GM19025 (cell line): Measurements from ENCODE around the gene PDE6H.

Experiments used
- ATAC-seq: cut with Tn5 transposase; IDR thresholded peaks from one replicate; pipeline ENCODE4 v1.9.1; 2021; ENCODE audit warnings: mild to moderate bottlenecking, low read depth, moderate library complexity; ENCODE audit not compliant: unreplicated experiment

PDE6H gene

DNA sequence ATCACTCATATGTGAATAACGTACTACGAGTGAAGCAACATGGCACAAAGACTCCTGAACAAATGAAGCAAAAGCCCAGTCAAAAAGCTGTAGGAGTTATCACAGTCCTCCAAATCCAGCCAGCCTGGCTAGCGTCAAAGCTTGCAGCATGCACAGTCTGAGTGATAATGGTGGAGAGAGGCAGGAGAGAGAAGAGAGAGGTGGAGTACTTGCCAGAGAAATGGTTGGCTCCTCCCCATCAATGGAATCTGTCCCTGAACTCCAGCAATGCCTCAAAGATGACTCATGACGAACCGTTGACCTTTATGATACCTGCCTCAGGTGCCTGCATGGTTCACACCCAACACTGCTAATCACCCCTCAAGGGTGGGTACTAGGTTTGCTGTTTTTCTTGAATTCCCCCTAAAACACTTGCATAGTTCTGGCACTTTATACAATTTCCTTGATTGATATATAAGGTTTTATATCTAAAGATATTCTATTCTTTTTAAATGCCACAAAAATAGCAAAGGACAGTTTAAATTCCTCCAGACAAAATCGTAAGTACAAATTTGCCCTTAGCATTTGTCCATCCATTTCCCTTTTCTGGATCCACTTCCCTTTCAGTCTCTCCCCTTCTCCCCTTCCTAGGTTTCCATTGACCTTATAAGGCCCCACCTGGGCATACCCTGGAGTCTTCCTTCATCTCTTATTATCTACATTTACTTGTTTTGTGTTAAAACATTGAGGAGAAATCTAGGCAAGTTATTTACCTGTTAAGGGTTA is 21.7 kb upstream of the PDE6H start:
- ATAC-seq: no peak

GRCh38 chr12:14951851-14952250 is 21.0 kb upstream of the PDE6H start:
- ATAC-seq: no peak

DNA sequence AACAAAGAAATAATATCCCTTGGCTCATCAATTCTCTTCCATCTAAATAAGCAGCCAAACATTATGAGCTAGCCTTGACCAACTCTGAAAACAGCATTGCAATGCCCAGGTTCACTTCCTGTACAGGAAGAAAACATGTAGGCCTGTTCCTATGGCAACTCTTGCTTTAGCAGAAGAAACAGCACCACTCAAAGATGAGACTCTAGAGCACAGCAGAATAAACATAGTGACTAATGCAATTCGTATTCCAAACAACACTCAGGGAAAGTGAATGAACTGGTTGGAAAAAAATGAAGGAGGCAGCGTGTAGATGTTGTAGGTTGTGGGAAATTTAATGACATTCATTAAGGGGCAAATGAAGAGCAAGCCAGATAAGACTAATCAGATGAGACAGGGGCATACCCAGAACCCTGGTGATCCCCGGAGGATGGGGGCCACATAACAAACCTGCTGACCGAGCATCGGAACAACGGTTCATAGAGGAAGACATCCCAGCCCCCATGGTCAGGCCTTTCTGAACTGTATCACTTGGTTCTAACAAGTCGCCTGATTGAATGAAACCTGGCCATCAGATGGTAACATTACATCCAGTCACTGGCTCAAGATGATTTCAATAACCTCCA is 20.4 kb upstream of the PDE6H start:
- ATAC-seq: peak; percentile 49

DNA sequence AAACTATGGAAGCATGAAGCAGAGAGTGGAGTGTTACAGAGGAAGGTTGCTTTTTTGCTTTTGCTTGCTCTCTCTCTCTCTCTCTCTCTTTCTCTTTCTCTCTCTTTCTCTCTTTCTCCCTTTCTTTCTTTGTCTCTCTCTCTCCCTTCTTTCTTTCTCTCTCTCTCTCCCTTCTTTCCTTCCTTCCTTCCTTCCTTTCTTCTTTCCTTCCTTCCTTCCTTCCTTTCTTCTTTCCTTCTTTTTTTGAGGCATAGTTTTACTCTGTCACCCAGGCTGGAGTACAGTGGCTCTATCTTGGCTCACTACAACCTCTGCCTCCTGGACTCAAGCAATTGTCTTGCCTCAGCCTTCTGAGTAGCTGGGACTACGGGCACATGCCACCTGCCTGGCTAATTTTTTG is 19.1 kb upstream of the PDE6H start:
- no peak for ATAC-seq

DNA sequence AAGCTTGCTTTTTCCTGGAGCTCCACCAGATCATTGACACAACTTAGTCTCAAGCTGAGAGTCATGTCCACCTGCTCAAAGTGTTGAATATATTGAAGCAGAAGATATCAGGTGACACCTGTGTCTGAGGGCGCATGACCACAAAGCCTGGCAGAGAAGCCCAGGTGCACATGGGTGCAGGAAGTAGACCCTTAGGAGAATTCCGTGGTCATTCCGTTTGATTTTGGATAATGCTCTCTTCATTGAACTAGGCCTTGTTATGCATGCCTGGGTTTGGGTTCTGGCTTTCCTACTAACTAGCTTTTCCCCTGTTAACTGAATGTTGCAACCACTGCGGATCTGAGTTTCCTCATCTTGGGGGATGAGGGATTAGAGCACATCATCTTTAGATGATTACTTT is 18.6 kb upstream of the PDE6H start:
- no peak for ATAC-seq

- peak; percentile 23 for ATAC-seq
Observed at GRCh38 chr12:14956024-14956891, 16.6 kb upstream of the PDE6H start.

GRCh38 chr12:14956905-14957304 is 15.9 kb upstream of the PDE6H start:
- no peak for ATAC-seq

DNA sequence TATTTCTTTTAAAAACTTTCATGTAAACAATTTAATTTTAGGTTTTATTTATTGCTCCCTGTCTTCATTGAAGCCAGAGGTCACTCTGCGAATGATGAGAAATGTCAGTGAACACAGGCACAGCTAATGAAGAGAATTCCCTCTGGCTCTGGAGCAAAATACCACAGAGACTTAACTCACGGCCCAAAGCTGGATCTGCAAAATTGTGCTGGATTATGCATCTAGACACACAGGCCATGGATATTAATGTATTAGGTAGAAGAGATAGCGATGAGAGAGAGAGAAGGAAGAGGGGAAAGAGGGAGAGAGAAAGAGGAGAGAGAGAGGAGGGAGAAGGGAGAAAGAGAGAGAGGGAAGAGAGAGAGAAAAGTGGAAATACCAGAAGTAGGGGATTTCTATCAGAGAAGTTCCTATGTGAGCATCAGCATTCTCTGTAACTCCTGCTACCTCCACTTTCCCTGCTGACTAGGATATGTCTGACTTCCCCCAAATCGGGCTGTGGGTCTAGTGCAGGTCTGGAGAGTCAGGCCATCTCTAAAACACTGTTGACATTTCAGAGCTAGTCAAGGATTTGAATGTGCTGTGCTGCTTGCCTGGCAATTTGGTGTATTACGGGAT is 15.2 kb upstream of the PDE6H start:
- ATAC-seq: no peak

DNA sequence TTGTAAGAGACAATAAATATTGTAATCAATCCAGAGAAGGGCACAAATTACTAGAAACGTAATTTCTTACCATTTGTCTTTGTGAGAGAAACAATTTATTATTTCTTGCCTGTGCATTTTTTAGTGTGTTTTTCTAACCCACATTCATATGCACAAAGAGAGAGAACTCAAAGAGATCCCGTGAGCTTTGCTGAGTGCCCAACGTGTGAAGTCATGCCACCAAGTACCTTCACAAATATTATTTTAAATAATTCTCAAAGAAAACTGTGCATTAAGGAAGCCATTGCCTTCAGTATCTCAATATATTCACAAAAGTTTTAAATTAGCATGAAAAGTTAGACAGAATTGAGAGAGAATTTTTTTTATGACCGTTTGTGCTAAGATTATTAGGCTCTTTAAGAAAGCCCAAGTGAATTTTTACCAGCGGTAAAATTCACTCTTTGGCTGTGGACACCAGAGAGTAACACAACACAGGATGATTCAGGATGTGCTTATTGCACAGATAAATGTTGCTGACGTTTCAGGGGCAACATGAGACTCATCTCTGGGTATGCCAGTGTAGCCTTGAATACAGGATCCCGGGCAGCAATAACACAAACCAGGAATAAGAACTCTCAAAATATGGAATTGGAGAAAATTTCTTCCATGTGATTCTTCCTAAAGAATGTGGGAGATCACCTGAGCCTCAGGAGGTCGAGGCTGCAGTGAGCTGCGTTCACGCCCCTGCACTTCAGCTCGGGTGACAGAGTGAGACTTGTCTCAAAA is 14.3 kb upstream of the PDE6H start:
- no peak for ATAC-seq

GRCh38 chr12:14959126-14959440 is 13.8 kb upstream of the PDE6H start:
- ATAC-seq: no peak

DNA sequence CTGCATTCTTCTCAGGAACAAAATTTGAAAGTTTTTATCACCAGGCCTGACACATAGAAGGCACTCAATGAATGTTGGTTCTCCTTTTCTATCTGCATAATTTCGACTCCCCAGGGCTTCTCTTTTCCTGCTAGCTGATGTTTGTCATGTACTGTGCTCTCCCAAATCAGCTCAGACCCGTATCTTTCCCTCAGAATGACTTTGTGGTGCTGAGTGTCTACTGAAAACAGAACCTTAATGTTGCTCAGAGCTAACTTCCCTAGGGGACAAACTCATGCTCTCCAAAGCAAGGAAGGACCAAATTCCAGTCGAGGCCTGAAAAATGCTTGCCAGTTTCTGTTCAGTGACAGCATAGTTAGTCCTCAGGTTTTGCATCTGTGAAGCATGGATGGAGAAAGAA is 13.4 kb upstream of the PDE6H start:
- no peak for ATAC-seq

GRCh38 chr12:14959916-14960496 is 12.8 kb upstream of the PDE6H start:
- no peak for ATAC-seq

- peak; percentile 34 for ATAC-seq
Observed at GRCh38 chr12:14960548-14961465, 12.0 kb upstream of the PDE6H start.

GRCh38 chr12:14961466-14962152 is 11.2 kb upstream of the PDE6H start, which contains the start of gene ARHGDIB:
Gene ARHGDIB, minus strand, starts transcription at chr12:14961601. Its CDS starts 10,889 bp downstream, at chr12:14950712.
- peak; percentile 52 for ATAC-seq

GRCh38 chr12:14962153-14962539 is 10.7 kb upstream of the PDE6H start:
- ATAC-seq: no peak

DNA sequence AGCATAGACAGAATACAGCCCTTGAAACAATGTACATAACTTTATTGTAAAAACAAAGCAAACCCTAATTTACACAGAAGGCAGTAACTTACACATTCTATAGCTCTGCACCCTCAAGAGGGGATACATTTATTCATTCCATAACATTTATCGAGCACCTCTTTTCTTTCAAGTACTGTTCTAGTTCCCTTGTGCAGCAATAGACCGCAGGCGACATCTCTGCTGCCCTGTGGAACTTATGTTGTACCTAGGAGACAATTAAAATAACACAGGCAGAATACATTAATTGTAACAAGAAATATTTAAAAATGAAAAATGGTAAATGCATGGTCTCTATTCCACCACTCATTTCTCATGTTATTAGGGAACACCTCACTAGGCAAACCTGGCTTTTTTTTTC is 10.0 kb upstream of the PDE6H start:
- no peak for ATAC-seq

GRCh38 chr12:14963520-14963919 is 9.3 kb upstream of the PDE6H start:
- ATAC-seq: no peak

DNA sequence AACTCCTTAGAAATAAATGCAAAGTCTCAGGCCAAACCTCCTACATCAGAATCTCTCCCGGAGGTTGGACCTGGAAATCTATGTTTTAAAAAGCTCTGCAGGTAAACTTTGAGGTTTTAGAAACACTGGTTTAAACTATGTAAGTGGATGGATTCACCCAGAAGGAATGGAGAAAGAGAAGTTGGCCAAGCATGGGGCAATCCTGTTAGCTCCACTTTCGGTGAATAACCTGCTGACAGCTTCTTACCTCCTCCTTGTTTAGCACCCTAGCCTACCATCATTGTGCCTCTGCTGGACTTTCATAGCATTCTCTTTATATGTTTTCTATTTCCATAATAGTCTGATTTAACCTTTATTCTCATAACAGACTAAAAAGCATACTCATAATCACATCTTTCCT is 8.4 kb upstream of the PDE6H start:
- ATAC-seq: no peak
